Placental pericyte (primary cell): ENCODE results near the gene GDF11. TPM values are rescaled to one million over a fixed set of nuclear protein-coding genes. Genes with fewer than 3 reads are reported as not detected.

Experiments used
- small RNA-seq: library from RNA; depleted of rRNA; stranded (forward); fragments of <200 nt; gene quantifications from one replicate; pipeline ENCODE3, GENCODE V24; 2012; ENCODE audit warnings: low replicate concordance
- total RNA-seq: library from RNA; depleted of rRNA; stranded (reverse); fragments of >200 nt; gene quantifications from 2 replicates; pipeline ENCODE4 v1.2.3, GENCODE V29; 2012

Gene GDF11
- 5.3 and 10.6 TPM in 2 replicates for total RNA-seq

DNA sequence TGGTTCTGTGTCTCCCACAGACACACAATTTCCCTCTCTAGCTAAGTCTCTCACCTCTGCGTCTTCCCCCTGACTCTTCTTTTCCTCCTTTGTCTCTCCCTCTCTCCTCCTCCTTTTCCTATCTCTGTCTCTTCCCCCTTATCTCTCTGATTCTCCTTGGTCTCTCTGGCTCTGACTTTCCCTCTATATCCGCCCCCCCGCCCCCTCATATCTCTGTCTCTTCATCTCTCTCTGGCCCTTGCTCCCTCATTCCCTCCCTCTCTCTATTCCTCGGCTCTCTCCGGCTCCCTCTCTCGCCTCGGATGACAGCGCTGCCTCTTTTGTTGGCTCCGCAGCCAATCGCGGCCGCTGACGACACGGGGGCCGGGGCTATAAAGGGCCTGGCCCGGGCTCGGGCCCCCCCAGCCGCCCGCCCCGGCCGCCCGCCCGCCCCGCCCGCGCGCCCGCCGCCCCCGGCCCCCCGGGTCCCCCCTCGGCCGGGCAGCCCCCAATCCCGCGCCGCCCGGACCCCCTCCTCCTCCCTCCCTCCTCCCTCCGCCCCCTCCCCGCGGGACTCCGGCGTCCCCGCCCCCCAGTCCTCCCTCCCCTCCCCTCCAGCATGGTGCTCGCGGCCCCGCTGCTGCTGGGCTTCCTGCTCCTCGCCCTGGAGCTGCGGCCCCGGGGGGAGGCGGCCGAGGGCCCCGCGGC, at the start of gene GDF11:
TSS of gene GDF11 (plus strand) at position 404 of the 687 bp plus-strand sequence. CDS start at position 599, 195 bp downstream.

GRCh38 chr12:55707841-55708694, 34.9 kb upstream of the GDF11 start, which contains the start of gene ITGA7:
Gene ITGA7, minus strand, starts transcription at chr12:55707904. Its CDS starts 222 bp downstream, at chr12:55707682.

GRCh38 chr12:55715833-55716581, 26.9 kb upstream of the GDF11 start, which contains the start of gene BLOC1S1:
Gene BLOC1S1, plus strand, starts transcription at chr12:55716046. Its CDS starts 6 bp downstream, at chr12:55716052.

DNA sequence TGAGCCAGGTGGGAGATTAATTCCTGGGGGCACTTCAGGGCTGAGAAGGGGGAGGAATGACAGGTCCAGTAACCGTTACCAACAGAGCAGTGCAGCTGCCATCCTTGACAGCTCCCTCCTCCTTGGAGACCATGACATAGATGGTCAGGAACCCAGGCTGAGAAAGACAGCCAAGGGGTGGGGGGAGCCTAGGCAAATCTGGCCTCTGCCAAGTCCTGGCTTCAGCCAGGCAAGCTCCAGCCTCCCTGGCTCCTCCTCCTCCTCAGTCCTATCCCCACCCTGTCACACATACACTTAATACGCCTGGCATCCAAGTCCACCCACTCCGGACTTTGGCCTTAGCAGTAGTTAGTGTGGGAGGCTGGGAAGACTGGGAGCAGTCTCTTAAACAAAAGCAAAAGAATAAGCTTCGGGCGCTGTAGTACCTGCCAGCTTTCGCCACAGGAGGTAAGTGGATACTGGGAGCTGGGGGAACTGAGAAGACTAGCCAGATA, 22.8 kb upstream of the GDF11 start, which contains the start of gene RDH5:
TSS of gene RDH5 (plus strand) at position 323 of the 494 bp plus-strand sequence. CDS start 792 bp downstream, outside the sequence.

DNA sequence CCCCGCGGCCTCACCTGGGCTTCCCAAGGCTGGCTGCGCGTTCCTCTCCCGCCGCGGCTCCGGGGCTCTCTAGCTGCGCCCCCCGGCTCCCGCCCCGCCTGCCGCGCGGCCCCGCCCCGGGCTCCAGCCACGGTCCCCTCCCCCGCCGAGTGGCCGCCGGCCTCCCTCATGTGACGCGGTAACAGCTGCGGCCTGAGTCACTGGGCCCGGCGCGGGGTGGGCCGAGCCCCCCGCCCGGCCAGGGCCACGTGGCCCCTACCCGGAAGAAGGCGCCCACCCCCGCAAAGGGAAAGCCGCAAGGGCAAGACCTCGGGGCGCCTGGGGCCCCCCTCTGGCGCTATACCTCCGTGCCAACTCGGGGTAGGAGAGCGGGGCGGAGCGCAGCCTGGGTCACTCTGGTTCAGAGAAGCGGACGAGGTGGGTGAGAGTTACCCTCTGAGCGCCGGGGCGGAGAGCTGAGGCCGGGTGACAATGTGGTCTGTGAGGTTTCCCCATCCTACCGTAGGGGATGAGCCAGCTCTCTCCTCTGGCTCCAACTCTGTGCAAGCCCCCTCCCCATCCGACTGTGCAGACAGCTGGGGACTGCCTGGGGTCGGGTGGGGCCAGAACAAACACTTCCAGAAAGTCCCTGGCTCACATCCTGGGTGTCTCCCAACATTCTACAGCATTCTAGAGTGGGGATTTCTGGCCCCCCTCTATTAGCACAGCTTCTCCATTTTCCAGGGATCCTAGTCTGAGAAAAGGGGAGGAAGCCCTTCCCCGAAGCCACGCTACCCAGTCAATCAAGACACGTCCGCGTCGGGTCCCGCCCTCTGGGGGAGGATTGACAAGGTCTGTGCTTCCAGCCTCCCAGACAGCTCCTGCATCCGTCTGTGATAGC, 13.7 kb upstream of the GDF11 start, which contains the start of gene CD63:
TSS of gene CD63 (minus strand) at position 71 of the 880 bp plus-strand sequence. CDS start 668 bp downstream, outside the sequence.

Small RNA genes lying within 50 kb of the gene (small RNA-seq; reads per million reads assigned to genes)
- gene AC009779.1 (not detected), gene RF00017 (not detected)

Other genes starting within 250 kb of the GDF11 start
- gene OR6C4, start 193.5 kb upstream of the GDF11 start, total RNA-seq: not detected in 2 replicates
- not detected in 2 replicates for gene OR2AP1, start 170.7 kb upstream of the GDF11 start, total RNA-seq
- gene OR10P1, start 106.2 kb upstream of the GDF11 start, total RNA-seq: not detected in 2 replicates
- under 0.01 and 0.14 TPM in 2 replicates for gene ITGA7, start 35.2 kb upstream of the GDF11 start, total RNA-seq
- gene BLOC1S1, start 27.1 kb upstream of the GDF11 start, total RNA-seq: 55.7 and 100 TPM in 2 replicates
- 0.66 and 6.2 TPM in 2 replicates for gene RDH5, start 22.7 kb upstream of the GDF11 start, total RNA-seq
- gene CD63, start 14.1 kb upstream of the GDF11 start, total RNA-seq: 942 and 1,516 TPM in 2 replicates
- 53.3 and 65.9 TPM in 2 replicates for gene SARNP, start 74.6 kb downstream of the GDF11 start, total RNA-seq
- gene ORMDL2, start 74.9 kb downstream of the GDF11 start, total RNA-seq: 26.3 and 27.8 TPM in 2 replicates
- 35.2 and 56.0 TPM in 2 replicates for gene DNAJC14, start 86.5 kb downstream of the GDF11 start, total RNA-seq
- 9.0 and 11.2 TPM in 2 replicates for gene MMP19, start 99.8 kb downstream of the GDF11 start, total RNA-seq
- gene PYM1, start 184.8 kb downstream of the GDF11 start, total RNA-seq: 27.9 and 33.9 TPM in 2 replicates
- 32.4 and 42.4 TPM in 2 replicates for gene DGKA, start 188.0 kb downstream of the GDF11 start, total RNA-seq
- 0.72 and 0.88 TPM in 2 replicates for gene PMEL, start 222.9 kb downstream of the GDF11 start, total RNA-seq
- gene CDK2, start 223.7 kb downstream of the GDF11 start, total RNA-seq: 7.2 and 73.4 TPM in 2 replicates
- 77.3 and 104 TPM in 2 replicates for gene RAB5B, start 231.0 kb downstream of the GDF11 start, total RNA-seq